BLaER1 (cell line): Measurements from ENCODE around the gene RPIA.

Experiments
- H3K27ac ChIP-seq: shearing (Covaris generic); formaldehyde crosslinking; 2 replicates; pipeline ENCODE4 v1.8.1; 2022
- H3K27me3 ChIP-seq: shearing (Covaris generic); formaldehyde crosslinking; 2 replicates; pipeline ENCODE4 v1.8.1; 2022
- H3K36me3 ChIP-seq: shearing (Covaris generic); formaldehyde crosslinking; 2 replicates; pipeline ENCODE4 v1.8.1; 2022
- H3K4me1 ChIP-seq: shearing (Covaris generic); formaldehyde crosslinking; 2 replicates; pipeline ENCODE4 v1.8.1; 2022
- H3K4me2 ChIP-seq: shearing (Covaris generic); formaldehyde crosslinking; 2 replicates; pipeline ENCODE4 v1.8.1; 2022
- H3K4me3 ChIP-seq: shearing (Covaris generic); formaldehyde crosslinking; 2 replicates; pipeline ENCODE4 v1.8.1; 2022
- H3K9ac ChIP-seq: shearing (Covaris generic); formaldehyde crosslinking; 2 replicates; pipeline ENCODE4 v1.8.1; 2022
- H3K9me3 ChIP-seq: shearing (Covaris generic); formaldehyde crosslinking; 2 replicates; pipeline ENCODE4 v1.8.1; 2022
- H4K20me1 ChIP-seq: shearing (Covaris generic); formaldehyde crosslinking; 2 replicates; pipeline ENCODE4 v1.8.1; 2022
- Cebpa-rat ChIP-seq: shearing (Covaris generic); IDR thresholded peaks from 2 replicates; pipeline ENCODE4 v1.8.1; 2022

RPIA gene

GRCh38 chr2:88698498-88699233 is 7.2 kb downstream of the RPIA start:
- H3K9me3 ChIP-seq = peaks cover 26% of the 10 kb centered on the region
- H3K9ac ChIP-seq = no peak overlapping the region
- peaks cover 55% of the 10 kb centered on the region for H3K36me3 ChIP-seq
- peaks cover 50% of the 10 kb centered on the region for H4K20me1 ChIP-seq
- TF ChIP-seq Cebpa-rat = no peak
- H3K4me2 ChIP-seq = no peak overlapping the region
- H3K4me1 ChIP-seq = peaks cover 6% of the 10 kb centered on the region
- H3K27ac ChIP-seq = no peak overlapping the region
- H3K4me3 ChIP-seq = no peak overlapping the region
- H3K27me3 ChIP-seq = no peaks in the 10 kb centered on the region

- Histone ChIP-seq H3K27me3 (no peaks in the 10 kb centered on the region), H3K36me3 (peaks cover 57% of the 10 kb centered on the region), H3K4me1 (no peaks in the 10 kb centered on the region), H3K9ac (no peak overlapping the region), H3K27ac (no peak overlapping the region), H3K4me2 (no peak overlapping the region), H3K9me3 (peaks cover 44% of the 10 kb centered on the region), H3K4me3 (no peak overlapping the region), H4K20me1 (peaks cover 14% of the 10 kb centered on the region; the same call in 1 of the 2 replicates)
- TF ChIP-seq Cebpa-rat = no peak
Measured at GRCh38 chr2:88707003-88707402, 15.5 kb downstream of the RPIA start.

GRCh38 chr2:88709181-88709631 is 17.7 kb downstream of the RPIA start:
- Histone ChIP-seq H3K27ac (no peak overlapping the region), H3K9ac (no peak overlapping the region), H3K4me1 (no peaks in the 10 kb centered on the region), H3K4me2 (no peak overlapping the region), H3K27me3 (no peaks in the 10 kb centered on the region), H4K20me1 (peaks cover 15% of the 10 kb centered on the region; the same call in 1 of the 2 replicates), H3K36me3 (peaks cover 48% of the 10 kb centered on the region), H3K9me3 (peaks cover 30% of the 10 kb centered on the region), H3K4me3 (no peak overlapping the region)
- TF ChIP-seq Cebpa-rat = no peak

- Histone ChIP-seq H3K9ac (no peak overlapping the region), H3K27me3 (no peaks in the 10 kb centered on the region), H3K4me1 (no peaks in the 10 kb centered on the region), H3K36me3 (peaks cover 48% of the 10 kb centered on the region), H3K9me3 (peaks cover 30% of the 10 kb centered on the region), H3K27ac (no peak overlapping the region), H3K4me3 (no peak overlapping the region), H3K4me2 (no peak overlapping the region), H4K20me1 (peaks cover 15% of the 10 kb centered on the region; the same call in 1 of the 2 replicates)
- TF ChIP-seq Cebpa-rat = no peak
Measured at GRCh38 chr2:88711289-88711688, 19.8 kb downstream of the RPIA start.

- Histone ChIP-seq H3K27ac (no peak overlapping the region), H3K4me2 (no peak overlapping the region), H3K9me3 (peaks cover 36% of the 10 kb centered on the region), H3K4me1 (no peaks in the 10 kb centered on the region), H4K20me1 (peaks cover 15% of the 10 kb centered on the region; the same call in 1 of the 2 replicates), H3K36me3 (peaks cover 51% of the 10 kb centered on the region), H3K4me3 (no peak overlapping the region), H3K27me3 (no peaks in the 10 kb centered on the region), H3K9ac (no peak overlapping the region)
- TF ChIP-seq Cebpa-rat = no peak
Measured at GRCh38 chr2:88711897-88712296, 20.4 kb downstream of the RPIA start.

GRCh38 chr2:88713408-88713807 is 21.9 kb downstream of the RPIA start:
- H3K9ac ChIP-seq = no peak overlapping the region
- peaks cover 15% of the 10 kb centered on the region; the same call in 1 of the 2 replicates for H4K20me1 ChIP-seq
- H3K27ac ChIP-seq = no peak overlapping the region
- no peak overlapping the region for H3K4me3 ChIP-seq
- peaks cover 51% of the 10 kb centered on the region for H3K9me3 ChIP-seq
- no peak for TF ChIP-seq Cebpa-rat
- H3K4me1 ChIP-seq = no peaks in the 10 kb centered on the region
- H3K4me2 ChIP-seq = no peak overlapping the region
- peaks cover 53% of the 10 kb centered on the region for H3K36me3 ChIP-seq
- H3K27me3 ChIP-seq = no peaks in the 10 kb centered on the region

- Histone ChIP-seq H3K36me3 (peaks cover 61% of the 10 kb centered on the region), H3K4me1 (no peaks in the 10 kb centered on the region), H3K9me3 (peaks cover 61% of the 10 kb centered on the region), H3K4me3 (no peak overlapping the region), H3K9ac (no peak overlapping the region), H4K20me1 (peaks cover 15% of the 10 kb centered on the region; the same call in 1 of the 2 replicates), H3K4me2 (no peak overlapping the region), H3K27ac (no peak overlapping the region), H3K27me3 (no peaks in the 10 kb centered on the region)
- no peak for TF ChIP-seq Cebpa-rat
Measured at GRCh38 chr2:88714667-88715066, 23.2 kb downstream of the RPIA start.

GRCh38 chr2:88720399-88720798 is 28.9 kb downstream of the RPIA start:
- Histone ChIP-seq H4K20me1 (peaks cover 23% of the 10 kb centered on the region), H3K4me2 (no peak overlapping the region), H3K36me3 (peaks cover 58% of the 10 kb centered on the region), H3K9me3 (peaks cover 59% of the 10 kb centered on the region), H3K27me3 (no peaks in the 10 kb centered on the region), H3K9ac (no peak overlapping the region), H3K4me3 (no peak overlapping the region), H3K4me1 (no peaks in the 10 kb centered on the region), H3K27ac (no peak overlapping the region)
- TF ChIP-seq Cebpa-rat = no peak

- Histone ChIP-seq H3K4me2 (no peak overlapping the region), H4K20me1 (peaks cover 31% of the 10 kb centered on the region), H3K4me3 (no peak overlapping the region), H3K27ac (no peak overlapping the region), H3K36me3 (peaks cover 56% of the 10 kb centered on the region), H3K9me3 (peaks cover 50% of the 10 kb centered on the region), H3K9ac (no peak overlapping the region), H3K27me3 (no peaks in the 10 kb centered on the region), H3K4me1 (no peaks in the 10 kb centered on the region)
- TF ChIP-seq Cebpa-rat = no peak
Measured at GRCh38 chr2:88721268-88721667, 29.8 kb downstream of the RPIA start.

- H3K36me3 ChIP-seq = peaks cover 33% of the 10 kb centered on the region; the same call in 1 of the 2 replicates
- peaks cover 18% of the 10 kb centered on the region for H3K9me3 ChIP-seq
- H3K27ac ChIP-seq = no peak overlapping the region
- TF ChIP-seq Cebpa-rat = no peak
- peaks cover 6% of the 10 kb centered on the region; the same call in 1 of the 2 replicates for H3K27me3 ChIP-seq
- peaks cover 17% of the 10 kb centered on the region for H3K4me1 ChIP-seq
- H4K20me1 ChIP-seq = peaks cover 65% of the 10 kb centered on the region
- H3K4me3 ChIP-seq = no peak overlapping the region
- H3K9ac ChIP-seq = no peak overlapping the region
- no peak overlapping the region for H3K4me2 ChIP-seq
Measured at GRCh38 chr2:88724643-88725332, 33.3 kb downstream of the RPIA start.
